BE2C (cell line): ENCODE data around the gene RBM10.

Experiments
- DNase-seq: peaks from one replicate; pipeline ENCODE4 v3.0.0-alpha.2; 2020
- H3K27me3 ChIP-seq: fragments of 250-450 bp; sonication (Bioruptor Pico); 2 replicates; pipeline ENCODE4 v1.5.1; 2020; ENCODE audit warnings: mild to moderate bottlenecking
- H3K36me3 ChIP-seq: fragments of 250-450 bp; sonication (Bioruptor Pico); 2 replicates; pipeline ENCODE4 v1.5.1; 2020; ENCODE audit warnings: mild to moderate bottlenecking
- H3K4me1 ChIP-seq: fragments of 250-450 bp; sonication (Bioruptor Pico); 2 replicates; pipeline ENCODE4 v1.5.1; 2020
- H3K4me3 ChIP-seq: 2 replicates; pipeline ENCODE4 v1.5.1; 2011; ENCODE audit warnings: low read depth, low read length
- H3K9me3 ChIP-seq: fragments of 250-450 bp; sonication (Bioruptor Pico); 2 replicates; pipeline ENCODE4 v1.5.1; 2020
- TF ChIP-seq, protein P1 (sequence below): IDR thresholded peaks from 2 replicates; pipeline ENCODE4 v1.5.1; 2012; ENCODE audit warnings: mild to moderate bottlenecking, low read depth, low read length

Gene RBM10

DNA sequence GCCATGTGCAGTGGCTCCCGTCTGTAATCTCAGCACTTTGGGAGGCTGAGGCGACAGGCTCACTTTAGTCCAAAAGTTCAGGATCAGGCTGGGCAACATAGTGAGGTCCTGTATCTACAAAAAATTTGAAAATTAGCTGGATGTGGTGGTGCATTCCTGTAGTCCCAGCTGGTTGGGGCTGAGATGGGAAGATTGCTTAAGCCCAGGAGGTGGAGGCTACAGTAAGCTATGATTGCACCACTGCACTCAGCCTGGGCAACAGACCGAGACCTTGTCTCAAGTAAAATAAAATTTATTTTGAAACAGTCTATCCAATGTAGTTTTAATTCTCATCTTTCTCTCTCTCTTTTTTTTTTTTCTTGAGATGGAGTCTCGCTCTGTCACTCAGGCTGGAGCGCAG, 21.1 kb downstream of the RBM10 start:
- no peak for DNase-seq
- TF ChIP-seq, protein P1, sequence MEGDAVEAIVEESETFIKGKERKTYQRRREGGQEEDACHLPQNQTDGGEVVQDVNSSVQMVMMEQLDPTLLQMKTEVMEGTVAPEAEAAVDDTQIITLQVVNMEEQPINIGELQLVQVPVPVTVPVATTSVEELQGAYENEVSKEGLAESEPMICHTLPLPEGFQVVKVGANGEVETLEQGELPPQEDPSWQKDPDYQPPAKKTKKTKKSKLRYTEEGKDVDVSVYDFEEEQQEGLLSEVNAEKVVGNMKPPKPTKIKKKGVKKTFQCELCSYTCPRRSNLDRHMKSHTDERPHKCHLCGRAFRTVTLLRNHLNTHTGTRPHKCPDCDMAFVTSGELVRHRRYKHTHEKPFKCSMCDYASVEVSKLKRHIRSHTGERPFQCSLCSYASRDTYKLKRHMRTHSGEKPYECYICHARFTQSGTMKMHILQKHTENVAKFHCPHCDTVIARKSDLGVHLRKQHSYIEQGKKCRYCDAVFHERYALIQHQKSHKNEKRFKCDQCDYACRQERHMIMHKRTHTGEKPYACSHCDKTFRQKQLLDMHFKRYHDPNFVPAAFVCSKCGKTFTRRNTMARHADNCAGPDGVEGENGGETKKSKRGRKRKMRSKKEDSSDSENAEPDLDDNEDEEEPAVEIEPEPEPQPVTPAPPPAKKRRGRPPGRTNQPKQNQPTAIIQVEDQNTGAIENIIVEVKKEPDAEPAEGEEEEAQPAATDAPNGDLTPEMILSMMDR = no peak
- Histone ChIP-seq H3K4me1 (no peaks in the 10 kb centered on the region), H3K9me3 (no peaks in the 10 kb centered on the region), H3K4me3 (no peak overlapping the region), H3K36me3 (peaks cover 29% of the 10 kb centered on the region), H3K27me3 (no peaks in the 10 kb centered on the region)

DNA sequence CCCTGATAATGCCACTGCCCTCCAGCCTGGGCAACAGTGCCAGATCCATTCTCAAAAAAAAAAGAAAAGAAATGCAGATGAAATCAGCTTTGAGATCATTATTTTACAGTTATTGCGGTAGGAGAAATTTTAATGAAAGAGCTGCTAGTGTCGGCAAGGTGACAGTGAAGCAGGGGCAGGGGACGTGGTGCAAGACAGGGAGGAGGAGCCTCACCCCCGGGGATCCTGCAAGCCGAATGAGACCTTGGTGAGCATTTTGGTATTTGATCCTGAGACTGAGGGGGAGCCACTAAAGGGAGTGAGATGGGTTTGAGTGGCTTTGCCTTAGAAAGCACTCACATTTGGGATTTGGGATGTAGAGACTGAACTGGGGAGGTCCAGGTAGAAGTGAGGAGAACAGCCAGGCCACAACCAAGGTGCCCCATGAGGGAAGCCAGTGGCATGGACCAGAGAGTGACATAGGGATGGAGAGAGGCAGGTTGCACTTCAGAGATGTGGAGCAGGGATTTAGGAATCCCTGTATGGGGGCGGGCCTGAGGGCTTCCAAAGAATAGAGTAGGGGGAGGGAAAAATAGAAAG, 23.6 kb downstream of the RBM10 start:
- DNase-seq = no peak
- H3K9me3 ChIP-seq = no peaks in the 10 kb centered on the region
- no peak overlapping the region for H3K4me3 ChIP-seq
- H3K36me3 ChIP-seq = peaks cover 43% of the 10 kb centered on the region
- no peaks in the 10 kb centered on the region for H3K4me1 ChIP-seq
- H3K27me3 ChIP-seq = no peaks in the 10 kb centered on the region
- TF ChIP-seq, protein P1 = no peak

DNA sequence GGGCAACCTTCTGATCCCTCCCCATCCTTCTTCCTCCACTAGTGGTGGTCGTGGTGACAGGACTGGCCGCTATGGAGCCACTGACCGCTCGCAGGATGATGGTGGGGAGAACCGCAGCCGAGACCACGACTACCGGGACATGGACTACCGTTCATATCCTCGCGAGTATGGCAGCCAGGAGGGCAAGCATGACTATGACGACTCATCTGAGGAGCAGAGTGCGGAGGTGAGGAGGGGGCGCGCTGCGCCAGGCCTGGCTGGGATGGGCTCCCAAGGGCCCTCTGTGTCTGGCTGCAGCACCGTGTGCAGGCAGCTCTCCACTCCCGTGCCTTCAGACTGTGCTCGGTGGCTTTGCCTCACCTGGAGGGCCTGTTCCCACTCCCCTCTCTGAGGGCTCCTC, 24.3 kb downstream of the RBM10 start:
- TF ChIP-seq, protein P1 = no peak
- H3K4me3 ChIP-seq = no peak overlapping the region
- H3K27me3 ChIP-seq = no peaks in the 10 kb centered on the region
- no peaks in the 10 kb centered on the region for H3K4me1 ChIP-seq
- H3K36me3 ChIP-seq = peaks cover 43% of the 10 kb centered on the region
- no peaks in the 10 kb centered on the region for H3K9me3 ChIP-seq
- no peak for DNase-seq

DNA sequence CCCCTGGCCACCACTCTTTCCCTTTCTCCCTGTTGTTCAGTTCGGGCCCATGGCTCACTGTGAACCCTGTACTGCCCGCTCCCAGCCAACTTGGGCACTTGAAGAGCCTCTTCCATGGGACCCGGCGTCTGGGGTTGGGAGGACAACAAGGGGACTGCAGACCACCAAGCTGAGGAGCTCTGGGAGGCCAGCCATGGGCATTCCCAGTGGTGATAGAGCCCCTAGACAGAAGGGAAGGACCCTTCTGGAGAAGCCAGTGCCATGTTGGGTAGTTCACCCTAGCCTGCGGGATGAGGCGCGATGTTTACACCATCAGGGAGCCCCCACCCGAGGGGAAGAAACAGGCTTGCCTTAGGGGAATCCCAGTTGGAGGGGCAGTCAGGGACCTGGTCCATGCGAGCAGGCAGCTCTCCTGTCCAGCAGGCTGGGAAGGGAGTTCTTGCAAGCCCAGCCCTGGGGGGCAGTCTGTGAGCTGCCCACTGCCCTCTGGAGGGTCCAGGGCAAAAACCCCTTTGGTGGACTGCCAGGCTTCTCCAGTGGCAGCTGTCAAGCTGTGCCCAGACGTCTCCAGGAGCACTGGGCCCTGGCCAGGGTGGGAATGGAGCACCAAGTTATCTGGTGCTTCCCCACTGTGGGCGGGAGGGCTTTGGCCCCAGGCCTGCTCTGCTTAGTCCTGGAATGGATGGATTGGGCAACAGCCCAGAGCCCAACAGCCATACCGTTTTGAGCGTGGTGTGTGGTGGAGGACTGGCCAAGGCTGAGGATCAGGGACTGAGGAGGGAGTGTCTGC, 24.9 kb downstream of the RBM10 start:
- TF ChIP-seq, protein P1 = no peak
- no peak for DNase-seq

DNA sequence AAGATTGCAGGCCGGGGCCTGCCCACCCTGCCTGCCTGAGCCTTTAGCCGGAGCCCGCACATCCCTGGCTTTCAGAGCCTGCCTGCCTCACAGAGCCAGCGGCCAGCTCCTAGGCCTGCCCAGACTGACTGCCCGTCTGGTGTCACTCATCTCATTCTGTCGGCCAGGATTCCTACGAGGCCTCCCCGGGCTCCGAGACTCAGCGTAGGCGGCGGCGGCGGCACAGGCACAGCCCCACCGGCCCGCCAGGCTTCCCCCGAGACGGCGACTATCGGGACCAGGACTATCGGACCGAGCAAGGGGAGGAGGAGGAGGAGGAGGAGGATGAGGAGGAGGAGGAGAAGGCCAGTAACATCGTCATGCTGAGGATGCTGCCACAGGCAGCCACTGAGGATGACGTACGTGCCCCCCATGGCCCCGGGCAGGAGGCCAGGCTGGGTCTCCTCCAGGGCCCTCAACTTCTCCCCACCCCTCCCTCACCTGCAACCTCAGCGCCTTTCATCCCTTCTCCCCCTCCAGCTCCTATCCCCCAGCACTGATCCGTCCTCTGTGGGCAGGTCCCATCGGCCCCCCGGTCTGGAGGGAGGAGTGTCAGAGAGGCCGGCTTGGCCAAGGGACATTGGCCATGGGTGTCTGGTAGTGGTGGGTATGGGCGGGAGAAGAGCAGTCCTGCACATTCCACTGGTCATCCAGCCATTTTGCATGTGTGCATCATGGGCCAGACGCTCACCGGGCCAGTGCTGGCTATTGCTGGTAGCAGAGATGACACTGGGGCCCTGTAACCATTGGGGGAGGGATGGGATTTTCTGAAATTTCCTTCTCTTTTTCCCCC, 26.1 kb downstream of the RBM10 start:
- no peaks in the 10 kb centered on the region for H3K9me3 ChIP-seq
- H3K36me3 ChIP-seq = peaks cover 44% of the 10 kb centered on the region
- H3K27me3 ChIP-seq = no peaks in the 10 kb centered on the region
- TF ChIP-seq, protein P1 = no peak
- no peak overlapping the region for H3K4me3 ChIP-seq
- H3K4me1 ChIP-seq = no peaks in the 10 kb centered on the region
- DNase-seq = no peak

More for the DNA sequence above, 24.9 kb downstream of the RBM10 start:
- H3K4me3 ChIP-seq = no peak overlapping the region
- no peaks in the 10 kb centered on the region for H3K4me1 ChIP-seq
- no peaks in the 10 kb centered on the region for H3K27me3 ChIP-seq
- H3K36me3 ChIP-seq = peaks cover 39% of the 10 kb centered on the region
- no peaks in the 10 kb centered on the region for H3K9me3 ChIP-seq
